Measurements from ENCODE around the gene PRKN.

DNA sequence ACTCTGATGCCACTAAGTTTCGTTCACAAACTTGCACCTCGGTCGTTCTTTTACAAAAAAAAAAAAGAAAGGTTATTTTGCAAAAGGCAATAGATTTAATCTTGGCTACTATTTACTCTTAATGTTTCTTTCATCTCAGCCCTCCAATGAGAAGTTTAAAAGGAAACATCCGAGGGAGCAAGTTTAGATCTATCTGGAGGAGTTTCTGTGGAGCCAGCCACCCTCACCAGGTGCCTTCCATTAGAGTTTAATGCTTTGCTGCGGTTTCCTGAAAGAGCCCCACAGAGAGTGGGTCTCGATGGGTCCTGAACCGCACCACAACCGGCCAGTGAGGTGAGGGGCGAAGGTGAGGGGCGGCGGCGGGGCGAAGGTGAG, 632 bp downstream of the PRKN start:
- TF ChIP-seq, protein P1, sequence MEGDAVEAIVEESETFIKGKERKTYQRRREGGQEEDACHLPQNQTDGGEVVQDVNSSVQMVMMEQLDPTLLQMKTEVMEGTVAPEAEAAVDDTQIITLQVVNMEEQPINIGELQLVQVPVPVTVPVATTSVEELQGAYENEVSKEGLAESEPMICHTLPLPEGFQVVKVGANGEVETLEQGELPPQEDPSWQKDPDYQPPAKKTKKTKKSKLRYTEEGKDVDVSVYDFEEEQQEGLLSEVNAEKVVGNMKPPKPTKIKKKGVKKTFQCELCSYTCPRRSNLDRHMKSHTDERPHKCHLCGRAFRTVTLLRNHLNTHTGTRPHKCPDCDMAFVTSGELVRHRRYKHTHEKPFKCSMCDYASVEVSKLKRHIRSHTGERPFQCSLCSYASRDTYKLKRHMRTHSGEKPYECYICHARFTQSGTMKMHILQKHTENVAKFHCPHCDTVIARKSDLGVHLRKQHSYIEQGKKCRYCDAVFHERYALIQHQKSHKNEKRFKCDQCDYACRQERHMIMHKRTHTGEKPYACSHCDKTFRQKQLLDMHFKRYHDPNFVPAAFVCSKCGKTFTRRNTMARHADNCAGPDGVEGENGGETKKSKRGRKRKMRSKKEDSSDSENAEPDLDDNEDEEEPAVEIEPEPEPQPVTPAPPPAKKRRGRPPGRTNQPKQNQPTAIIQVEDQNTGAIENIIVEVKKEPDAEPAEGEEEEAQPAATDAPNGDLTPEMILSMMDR (IDR thresholded peaks at IDR 0.05) = no peak
- TF ChIP-seq POLR2A (IDR thresholded peaks at IDR 0.05) = no peak
